ES-I3 (cell line): ENCODE results near the gene POFUT1.

ENCODE experiments used
- H3K36me3 ChIP-seq: 2 replicates; pipeline ENCODE4 v1.6.1; 2013; ENCODE audit warnings: mild to moderate bottlenecking, low read length, control low read depth, moderate library complexity; ENCODE audit not compliant: insufficient read depth
- H3K4me1 ChIP-seq: 2 replicates; pipeline ENCODE4 v1.6.1; 2013; ENCODE audit warnings: mild to moderate bottlenecking, control low read depth, low read length; ENCODE audit not compliant: insufficient read depth
- H3K9ac ChIP-seq: 2 replicates; pipeline ENCODE4 v1.6.1; 2013; ENCODE audit warnings: low read depth, mild to moderate bottlenecking, low read length, moderate library complexity
- H3K9me3 ChIP-seq: 2 replicates; pipeline ENCODE4 v1.6.1; 2013; ENCODE audit warnings: mild to moderate bottlenecking, low read length, moderate library complexity; ENCODE audit not compliant: control insufficient read depth, insufficient read depth

The POFUT1 gene

GRCh38 chr20:32281711-32282110, 74.0 kb downstream of the POFUT1 start:
- Histone ChIP-seq H3K9ac (no peak overlapping the region), H3K9me3 (no peaks in the 10 kb centered on the region), H3K4me1 (0 out of 2 replicates have a peak, but pooled peaks cover 4% of the 10 kb centered on the region), H3K36me3 (no peaks in the 10 kb centered on the region; the same call in 1 of the 2 replicates)

- H3K36me3 ChIP-seq, result no peaks in the 10 kb centered on the region; the same call in 1 of the 2 replicates
- H3K9ac ChIP-seq, result no peak overlapping the region
- 0 out of 2 replicates have a peak, but pooled peaks cover 4% of the 10 kb centered on the region for H3K4me1 ChIP-seq
- H3K9me3 ChIP-seq, result no peaks in the 10 kb centered on the region
These were observed 74.8 kb downstream of the POFUT1 start for GRCh38 chr20:32282461-32282860.

DNA sequence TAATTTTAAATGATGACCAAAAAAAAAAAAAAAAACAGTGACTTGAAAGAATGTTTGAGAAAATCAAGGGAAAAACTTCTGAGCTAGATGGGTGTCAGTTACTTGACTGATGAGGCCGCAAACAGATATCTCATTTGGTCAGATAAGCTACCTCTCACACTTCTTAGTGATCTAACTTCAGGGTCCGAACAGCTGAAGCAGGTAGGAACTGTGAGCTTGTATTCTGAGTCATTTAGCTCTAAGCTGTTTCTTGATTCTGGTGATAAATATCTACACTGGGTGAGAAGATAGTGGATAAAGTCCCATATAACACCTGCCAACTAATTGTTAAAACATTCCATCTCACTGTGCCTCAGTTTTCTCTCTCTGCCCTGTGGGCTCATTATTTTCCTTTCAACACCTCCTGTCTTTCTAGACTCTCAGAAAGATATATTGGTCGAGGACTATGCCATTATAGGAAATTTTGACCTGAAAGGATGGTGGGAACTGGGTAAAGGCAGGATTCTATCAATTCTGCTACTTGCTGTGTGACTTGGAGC, 77.5 kb downstream of the POFUT1 start:
- Histone ChIP-seq H3K4me1 (no peaks in the 10 kb centered on the region), H3K9ac (no peak overlapping the region), H3K9me3 (no peaks in the 10 kb centered on the region), H3K36me3 (no peaks in the 10 kb centered on the region; the same call in 1 of the 2 replicates)

- Histone ChIP-seq H3K9me3 (no peaks in the 10 kb centered on the region), H3K4me1 (no peaks in the 10 kb centered on the region), H3K36me3 (no peaks in the 10 kb centered on the region; the same call in 1 of the 2 replicates), H3K9ac (no peak overlapping the region)
These were observed 78.1 kb downstream of the POFUT1 start for GRCh38 chr20:32285621-32286371.

DNA sequence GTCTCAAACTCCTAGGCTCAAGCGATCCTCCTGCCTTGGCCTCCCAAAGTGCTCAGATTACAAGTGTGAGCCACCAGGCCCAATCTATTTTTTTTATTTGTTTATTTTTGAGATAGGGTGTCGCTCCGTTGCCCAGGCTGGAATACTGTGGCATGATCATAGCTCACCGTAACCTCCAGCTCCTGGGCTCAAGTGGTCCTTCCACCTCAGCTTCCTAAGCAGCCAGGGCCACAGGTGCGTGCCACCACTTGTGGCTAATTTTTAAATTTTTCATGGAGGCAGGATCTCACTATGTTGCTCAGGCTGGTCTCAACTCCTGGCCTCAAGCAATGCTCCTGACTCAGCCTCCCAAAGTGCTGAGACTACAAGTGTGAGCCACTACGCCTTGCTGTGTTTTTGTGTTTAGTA, 79.6 kb downstream of the POFUT1 start:
- Histone ChIP-seq H3K9me3 (no peaks in the 10 kb centered on the region), H3K36me3 (no peaks in the 10 kb centered on the region; the same call in 1 of the 2 replicates), H3K4me1 (no peaks in the 10 kb centered on the region), H3K9ac (no peak overlapping the region)
